GM19395 (cell line): Measurements from ENCODE around the gene SLC36A3.
"Not testable (repeated sequence)": the region's sequence is repeated elsewhere in the genome, so short reads cannot be mapped to it uniquely, and the experiment has no call there.

Experiments
- ATAC-seq: cut with Tn5 transposase; IDR thresholded peaks from one replicate; pipeline ENCODE4 v1.9.1; 2021; ENCODE audit warnings: mild to moderate bottlenecking, moderate library complexity; ENCODE audit not compliant: unreplicated experiment

Gene SLC36A3

GRCh38 chr5:151309266-151309665 lies 5.7 kb upstream of the SLC36A3 start:
- ATAC-seq, result not testable (repeated sequence)

DNA sequence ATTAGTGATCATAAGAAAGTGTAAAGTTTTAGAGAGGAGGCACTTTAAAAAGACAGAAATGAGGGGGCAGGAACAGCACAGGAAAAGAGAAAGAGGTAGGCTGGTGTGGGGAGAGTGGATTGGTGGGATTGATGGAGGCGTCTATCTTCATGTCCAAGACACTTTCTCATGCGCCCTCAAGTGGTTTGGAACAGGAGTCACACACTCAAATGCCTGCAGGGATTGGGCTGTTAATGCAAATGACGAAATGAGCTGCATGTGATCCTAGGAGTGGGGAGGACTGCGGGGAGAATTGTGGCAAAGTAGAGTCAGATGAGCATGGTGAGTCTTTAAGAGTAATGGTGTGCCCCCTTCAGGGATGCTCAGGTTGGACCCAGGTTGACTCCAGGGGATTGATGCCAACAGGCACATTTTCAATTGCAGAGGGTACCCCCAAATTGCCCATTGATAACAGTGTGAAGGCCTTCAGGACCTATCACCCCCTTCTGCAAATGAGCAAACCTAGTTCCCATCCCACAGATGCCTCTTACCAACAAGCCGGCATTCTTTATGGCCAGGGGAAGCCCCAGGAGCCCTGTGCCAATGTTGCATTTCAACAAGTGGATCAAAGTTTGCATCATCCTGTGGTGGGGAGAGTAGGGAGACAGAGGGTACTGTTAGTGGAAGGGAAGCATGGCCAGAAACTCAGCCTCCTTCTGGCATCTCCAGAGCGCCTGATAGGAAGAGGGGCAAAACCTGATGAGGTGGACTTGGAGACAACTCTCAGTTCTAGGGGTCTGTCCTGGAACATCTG lies 5.3 kb downstream of the SLC36A3 start:
- ATAC-seq, result no peak

DNA sequence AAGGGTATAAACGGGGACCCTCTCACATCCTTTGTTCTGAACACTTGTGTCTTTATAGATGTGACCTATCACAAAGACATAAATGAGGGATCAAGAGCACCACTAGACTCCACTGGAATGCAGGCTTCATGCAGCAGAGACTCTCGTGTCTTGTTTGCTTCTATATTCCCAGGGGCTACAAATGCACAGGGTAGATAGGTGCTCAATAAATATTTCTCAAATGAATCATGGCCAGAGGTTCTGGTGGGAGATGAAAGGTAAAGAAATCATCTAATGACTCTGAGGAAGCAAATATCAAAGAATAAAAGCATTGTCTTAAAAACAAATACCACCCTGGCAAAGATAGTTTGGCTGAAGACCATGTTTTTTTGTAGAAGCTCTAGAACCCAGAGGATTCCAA lies 6.6 kb downstream of the SLC36A3 start:
- no peak for ATAC-seq

GRCh38 chr5:151296478-151296830 lies 7.1 kb downstream of the SLC36A3 start:
- ATAC-seq, result no peak

GRCh38 chr5:151295791-151296477 lies 7.6 kb downstream of the SLC36A3 start:
- ATAC-seq, result no peak

DNA sequence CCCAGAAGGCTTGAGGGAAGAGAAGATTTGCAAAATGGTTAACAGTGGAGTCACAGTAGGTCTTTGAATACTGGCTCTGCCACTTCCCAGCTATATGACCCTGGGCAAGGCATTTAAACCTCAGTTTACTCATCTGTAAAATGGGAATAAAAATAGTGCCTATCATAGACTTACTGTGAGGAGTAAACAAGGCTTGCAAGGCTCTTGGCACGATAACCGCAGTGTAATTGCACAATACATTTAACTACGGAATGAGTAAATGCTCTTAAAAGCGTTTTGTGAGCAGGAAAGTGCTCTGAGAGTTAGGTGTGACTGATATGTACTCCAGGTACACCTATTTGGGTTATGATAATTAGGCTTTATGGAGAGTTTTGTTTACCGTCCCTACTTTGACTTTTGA lies 8.4 kb downstream of the SLC36A3 start:
- no peak for ATAC-seq

DNA sequence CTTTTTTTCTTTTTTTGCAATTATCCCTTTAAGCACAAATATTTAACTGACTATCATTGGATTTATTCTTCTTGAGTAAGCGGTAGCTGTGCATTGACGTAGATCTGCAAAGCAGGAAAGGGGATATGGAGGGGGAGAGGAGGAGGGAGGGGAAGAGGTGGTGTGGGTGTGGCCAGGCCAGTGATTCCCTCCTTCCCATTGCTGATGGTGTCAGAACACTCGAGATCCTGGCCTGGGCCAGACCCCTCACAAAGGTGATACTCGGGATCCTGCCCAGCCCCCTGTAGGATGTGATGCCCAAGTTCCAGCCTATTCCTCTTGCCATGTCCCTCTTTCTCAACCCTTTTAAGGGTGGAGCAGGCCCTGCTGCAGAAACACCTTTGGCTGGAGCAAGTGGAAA lies 9.9 kb downstream of the SLC36A3 start:
- ATAC-seq, result no peak

- no peak for ATAC-seq
Measured at GRCh38 chr5:151288180-151288579, 15.4 kb downstream of the SLC36A3 start.

- no peak for ATAC-seq
Measured at GRCh38 chr5:151286246-151286645, 17.3 kb downstream of the SLC36A3 start.

GRCh38 chr5:151285683-151286082 lies 17.9 kb downstream of the SLC36A3 start:
- no peak for ATAC-seq

GRCh38 chr5:151284392-151284967 lies 19.1 kb downstream of the SLC36A3 start:
- ATAC-seq, result no peak

- ATAC-seq, result no peak
Measured at GRCh38 chr5:151283120-151283825, 20.3 kb downstream of the SLC36A3 start.

GRCh38 chr5:151281001-151281639 lies 22.4 kb downstream of the SLC36A3 start:
- ATAC-seq, result no peak

DNA sequence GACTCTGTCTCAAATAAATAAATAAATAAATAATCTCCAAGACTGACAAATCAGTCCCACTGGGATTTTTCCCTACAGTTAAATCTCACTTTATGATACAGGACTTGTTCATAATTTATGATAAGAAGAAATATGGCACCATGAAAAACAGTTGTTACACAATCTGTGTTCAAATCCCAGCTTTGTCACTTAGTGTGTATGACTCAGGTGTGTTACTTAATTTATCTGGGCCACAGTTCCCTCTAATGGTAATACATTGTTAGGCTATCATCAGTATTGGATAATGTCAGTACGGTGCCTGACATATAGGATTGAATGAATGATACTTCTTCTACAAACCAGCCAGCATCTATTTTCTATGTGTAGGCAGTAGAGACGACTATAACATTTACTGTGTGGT lies 23.1 kb downstream of the SLC36A3 start:
- no peak for ATAC-seq

DNA sequence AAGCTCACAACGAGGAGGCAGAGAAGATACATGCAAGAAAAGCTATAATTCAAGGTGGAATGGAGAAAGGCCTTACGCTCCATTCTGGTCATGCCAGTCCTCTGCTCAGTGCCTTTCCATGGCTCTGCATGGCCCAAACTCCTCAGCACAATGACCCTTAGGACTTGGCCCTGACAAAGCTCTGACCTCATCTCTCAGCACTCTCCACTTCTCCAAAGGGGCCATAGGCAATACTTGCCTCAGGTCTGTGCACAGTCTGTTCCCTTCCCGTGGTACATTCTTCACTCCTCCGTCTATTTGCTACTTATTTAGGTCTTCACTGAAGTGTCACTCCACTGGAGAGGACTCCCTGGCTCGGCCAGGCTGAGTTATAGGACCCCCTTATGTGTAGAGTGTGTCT lies 24.7 kb downstream of the SLC36A3 start:
- ATAC-seq, result no peak

GRCh38 chr5:151275803-151276202 lies 27.8 kb downstream of the SLC36A3 start:
- no peak for ATAC-seq

GRCh38 chr5:151274666-151275065 lies 28.9 kb downstream of the SLC36A3 start:
- no peak for ATAC-seq

DNA sequence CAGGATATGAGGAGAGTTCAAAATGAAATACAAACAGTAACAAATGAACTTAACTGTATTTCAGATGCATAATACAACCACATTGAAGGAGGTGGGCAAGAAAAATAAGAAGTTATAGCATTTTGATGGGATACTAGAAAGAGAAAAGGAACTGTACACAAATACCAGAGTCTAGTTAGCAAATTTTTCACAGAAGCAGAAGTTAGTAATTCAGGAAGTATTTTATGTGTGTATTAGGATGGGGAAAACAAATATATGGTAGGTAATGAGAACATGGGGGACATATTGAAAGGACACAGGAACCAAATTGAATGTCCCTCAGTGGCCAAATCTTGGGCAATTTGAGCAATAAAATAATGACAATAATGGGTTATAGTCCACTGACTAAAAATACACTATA lies 32.2 kb downstream of the SLC36A3 start:
- ATAC-seq, result no peak

DNA sequence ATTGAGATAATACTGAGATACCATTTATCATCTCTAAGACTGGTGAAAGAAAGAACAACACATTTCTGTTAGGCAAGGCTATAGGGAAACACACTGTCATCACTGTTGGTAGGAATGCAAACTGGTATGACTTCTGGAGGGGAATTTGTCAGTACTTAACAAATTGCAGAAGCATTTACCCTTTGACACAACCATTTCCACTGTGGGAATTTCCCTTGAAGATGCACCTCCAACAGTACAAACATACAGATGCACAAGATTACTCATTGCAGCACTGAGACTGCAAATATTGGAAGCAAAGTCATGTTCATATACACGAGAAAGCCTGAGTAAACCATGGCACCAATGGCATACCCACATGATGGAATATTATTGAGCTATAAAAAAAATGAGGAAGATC lies 33.0 kb downstream of the SLC36A3 start:
- peak; percentile 89 for ATAC-seq

- no peak for ATAC-seq
Measured at GRCh38 chr5:151267491-151268260, 35.9 kb downstream of the SLC36A3 start.
